GM19240 (cell line): ENCODE data around the gene MSL2.
"Not testable (repeated sequence)": the region's sequence is repeated elsewhere in the genome, so short reads cannot be mapped to it uniquely, and the experiment has no call there.

Experiments used
- DNase-seq: peaks from one replicate; pipeline ENCODE4 v3.0.0; 2011; ENCODE audit warnings: low spot score; ENCODE audit not compliant: insufficient read length

The MSL2 gene

DNA sequence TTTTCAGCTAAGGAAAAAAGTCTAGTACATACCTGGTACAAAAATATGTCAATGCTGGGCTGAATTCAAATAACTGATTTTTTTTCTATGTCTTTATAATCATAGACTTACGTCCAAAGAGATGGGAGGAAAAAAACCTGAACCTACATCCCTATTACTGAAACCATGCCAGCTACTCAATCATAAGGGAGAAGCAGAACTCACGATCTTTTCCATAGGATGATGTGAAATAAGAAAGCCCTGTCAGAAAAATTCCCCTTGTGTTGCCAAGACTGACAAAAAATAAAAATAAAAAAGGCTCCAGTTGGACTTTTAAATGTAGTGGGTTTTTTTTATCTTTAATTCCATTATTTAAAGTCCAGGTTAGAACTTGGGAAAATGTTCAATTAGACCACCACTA is 3.3 kb downstream of the MSL2 start:
- DNase-seq, result no peak

DNA sequence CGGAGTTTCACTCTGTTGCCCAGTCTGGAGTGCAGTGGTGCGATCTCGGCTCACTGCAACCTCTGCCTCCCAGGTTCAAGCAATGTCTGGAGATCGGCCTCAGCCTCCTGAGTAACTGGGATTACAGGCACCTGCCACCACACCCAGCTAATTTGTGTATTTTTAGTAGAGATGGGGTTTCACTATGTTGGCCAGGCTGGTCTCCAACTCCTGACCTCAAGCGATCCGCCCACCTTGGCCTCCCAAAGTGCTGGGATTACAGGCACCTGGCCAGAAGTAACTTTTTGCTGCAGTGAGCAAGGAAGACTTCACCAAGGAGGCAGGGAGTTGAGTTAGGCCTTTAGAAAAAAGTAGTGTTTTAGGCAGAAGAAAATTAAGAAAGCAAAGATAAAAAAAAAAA is 3.9 kb downstream of the MSL2 start:
- DNase-seq, result not testable (repeated sequence)

DNA sequence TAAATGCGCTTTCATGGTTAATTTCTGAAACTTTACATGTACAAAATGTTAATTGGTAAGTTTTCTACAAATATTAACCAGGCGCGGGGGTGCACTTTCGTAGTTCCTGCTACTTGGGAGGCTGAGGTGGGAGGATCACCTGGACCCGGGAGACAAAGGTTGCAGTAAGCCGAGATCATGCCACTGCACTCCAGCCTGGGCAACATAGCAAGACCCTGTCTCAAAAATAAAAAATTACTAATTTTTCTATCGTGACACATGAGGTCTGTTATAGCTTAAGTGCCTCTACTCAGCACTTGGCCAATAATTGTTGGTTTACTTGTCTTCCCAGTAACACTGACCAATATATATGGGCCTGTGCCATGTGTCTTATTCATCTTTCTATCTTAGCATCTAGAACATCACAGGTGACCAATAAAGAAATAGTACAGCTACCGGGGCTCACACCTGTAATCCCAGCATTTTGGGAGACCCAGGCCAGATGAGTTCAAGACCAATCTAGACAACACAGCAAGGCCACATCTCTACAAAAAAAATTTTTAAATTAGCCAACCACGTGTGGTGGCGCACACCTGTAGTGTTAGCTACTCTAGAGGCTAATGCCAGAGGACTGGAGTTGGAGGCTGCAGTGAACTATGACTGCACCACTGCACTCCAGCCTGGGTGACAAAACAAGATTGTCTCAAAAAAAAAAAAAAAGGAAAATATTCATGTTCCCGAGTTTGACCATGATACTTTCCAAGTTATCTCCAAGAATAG is 6.1 kb downstream of the MSL2 start:
- no peak for DNase-seq

DNA sequence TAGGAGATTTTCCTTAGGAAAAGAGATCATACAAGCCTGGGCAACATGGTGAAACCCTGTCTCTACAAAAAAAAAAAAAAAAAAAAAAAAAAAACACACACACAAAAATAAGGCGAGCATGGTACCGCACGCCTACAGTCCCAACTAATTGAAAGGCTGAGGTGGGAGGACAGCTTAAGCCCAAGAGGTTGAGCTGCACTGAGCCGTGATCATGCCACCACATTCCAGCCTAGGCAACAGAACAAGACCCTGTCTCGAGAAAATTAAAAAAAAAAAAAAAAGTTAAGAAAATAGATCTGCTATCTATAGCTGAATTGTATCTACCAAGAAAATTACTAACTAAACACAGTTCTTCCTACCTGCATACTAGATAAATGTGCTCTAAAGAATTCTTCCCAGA is 7.1 kb downstream of the MSL2 start:
- no peak for DNase-seq

DNA sequence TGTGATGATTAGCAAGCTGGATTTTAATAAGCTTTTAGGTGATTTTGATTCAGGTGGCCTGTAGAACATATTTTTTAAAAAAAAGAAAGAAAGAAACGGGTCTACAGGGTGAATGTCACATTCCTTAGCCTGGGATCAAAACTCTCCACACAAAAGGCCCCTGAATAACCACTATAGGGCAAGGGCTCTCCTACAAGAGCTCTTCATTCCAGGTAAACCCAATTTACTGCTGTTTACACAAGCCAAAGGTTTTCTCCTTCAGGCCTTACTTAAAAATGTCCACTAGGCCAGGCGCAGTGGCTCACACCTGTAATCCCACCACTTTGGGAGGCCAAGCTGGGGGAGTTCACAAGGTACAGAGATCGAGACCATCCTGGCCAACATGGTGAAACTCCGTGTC is 8.3 kb downstream of the MSL2 start:
- no peak for DNase-seq

DNA sequence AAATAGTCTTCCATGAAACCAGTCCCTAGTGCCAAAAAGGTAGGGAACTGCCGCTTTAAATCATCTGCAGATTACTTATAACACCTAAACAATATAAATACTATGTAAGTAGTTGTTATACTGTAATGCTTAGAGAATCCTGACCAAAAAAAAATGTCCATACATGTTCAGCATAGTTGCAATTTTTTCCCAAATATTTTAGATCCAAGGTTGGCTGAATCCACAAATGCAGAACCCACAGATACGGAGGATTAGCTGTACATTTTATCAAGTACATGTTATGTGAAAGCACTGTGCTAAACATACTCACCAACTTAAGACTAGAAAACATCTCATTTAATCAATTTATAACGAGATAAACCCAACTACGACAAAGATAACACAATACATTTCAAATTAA is 9.3 kb downstream of the MSL2 start:
- DNase-seq, result no peak

DNA sequence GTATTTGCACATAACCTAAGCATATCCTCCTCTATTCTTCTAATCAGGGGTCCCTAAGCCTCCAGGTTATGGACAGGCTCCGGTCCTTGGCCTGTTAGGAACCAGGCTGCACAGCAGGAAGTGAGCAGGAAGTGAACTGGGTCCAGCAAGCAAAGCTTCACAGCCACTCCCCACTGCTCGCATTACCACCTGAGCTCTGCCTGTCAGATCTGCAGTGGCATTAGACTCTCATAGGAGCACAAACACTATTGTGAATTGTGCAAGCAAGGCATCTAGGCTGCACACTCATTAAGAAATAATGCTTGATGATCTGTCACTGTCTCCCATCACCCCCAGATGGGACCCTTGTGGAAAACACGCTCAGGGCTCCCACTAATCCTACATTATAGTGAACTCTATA is 9.8 kb downstream of the MSL2 start:
- no peak for DNase-seq

DNA sequence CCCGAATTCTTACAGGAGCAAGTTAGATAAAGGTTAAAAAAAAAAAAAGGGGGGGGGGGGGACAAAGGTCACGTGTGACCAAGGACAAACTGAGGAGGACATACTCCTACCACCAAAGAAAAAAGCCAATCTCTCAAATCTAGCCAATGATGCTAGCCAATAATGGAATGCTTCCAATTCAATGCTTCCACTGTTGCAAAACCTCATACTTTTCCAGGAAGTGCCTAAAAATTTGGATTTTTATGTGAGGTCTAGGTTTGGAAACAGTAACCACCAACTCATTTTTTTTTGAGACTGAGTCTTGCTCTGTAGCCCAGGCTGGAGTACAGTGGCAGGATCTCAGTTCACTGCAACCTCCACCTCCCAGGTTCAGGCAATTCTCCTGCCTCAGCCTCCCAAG is 11.4 kb downstream of the MSL2 start:
- no peak for DNase-seq

DNA sequence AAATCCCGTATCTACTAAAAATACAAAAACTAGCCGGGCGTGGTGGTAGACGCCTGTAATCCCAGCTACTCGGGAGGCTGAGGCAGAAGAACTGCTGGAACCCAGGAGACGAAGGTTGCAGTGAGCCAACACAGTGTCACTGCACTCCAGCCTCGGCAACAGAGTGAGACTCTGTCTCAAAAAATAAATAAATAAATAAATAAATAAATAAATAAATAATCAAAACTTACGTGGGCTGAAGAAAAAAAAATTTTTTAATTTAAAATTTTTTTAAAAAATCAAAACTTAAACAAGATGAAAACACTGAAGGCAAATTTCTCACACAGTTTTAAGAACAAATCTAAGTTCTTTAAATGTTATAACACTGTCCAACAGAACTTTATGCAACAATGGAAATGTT is 14.4 kb downstream of the MSL2 start:
- no peak for DNase-seq

DNA sequence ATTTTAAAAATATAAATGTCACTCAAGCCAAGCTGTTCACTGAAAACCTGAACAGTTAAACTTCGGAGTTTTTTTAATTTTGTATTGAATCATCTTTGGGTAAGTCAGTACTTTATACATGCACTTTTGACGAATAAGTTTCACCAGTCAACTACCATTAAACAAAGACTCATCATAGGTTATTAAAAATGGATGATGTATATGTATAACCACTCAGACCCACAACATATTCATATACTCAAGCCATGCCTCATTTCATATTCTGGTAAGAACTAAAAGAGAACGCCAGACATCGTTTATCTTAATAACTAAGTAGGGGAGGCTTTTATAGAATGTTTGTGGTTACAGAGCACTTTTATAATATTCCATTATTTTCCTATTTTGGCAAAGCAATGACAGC is 18.3 kb downstream of the MSL2 start:
- no peak for DNase-seq

DNA sequence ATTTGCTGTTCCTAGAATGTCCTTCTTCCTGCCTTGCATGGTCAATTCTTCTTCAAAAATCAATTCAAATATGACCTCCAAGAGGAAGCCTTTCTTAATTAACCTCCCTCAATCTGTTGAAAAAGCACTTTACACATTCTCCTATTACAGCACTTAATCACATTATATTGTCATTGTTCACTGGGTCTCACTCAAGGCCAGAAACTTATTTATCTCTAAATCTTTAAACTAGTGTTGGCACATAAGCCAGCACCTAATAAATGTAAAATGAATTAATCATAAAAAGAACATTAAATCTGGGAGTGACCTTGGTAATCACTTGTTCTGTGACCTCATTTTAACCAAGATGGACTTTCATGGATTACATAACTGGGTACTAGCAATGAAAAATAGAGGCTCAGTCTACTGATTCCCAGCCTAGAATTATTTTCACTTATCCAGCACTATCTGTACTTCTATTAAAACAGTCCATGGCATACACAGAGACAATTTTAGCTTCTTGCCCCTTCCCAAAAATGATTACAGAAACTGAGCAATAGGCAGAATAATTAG is 22.1 kb downstream of the MSL2 start:
- no peak for DNase-seq

DNA sequence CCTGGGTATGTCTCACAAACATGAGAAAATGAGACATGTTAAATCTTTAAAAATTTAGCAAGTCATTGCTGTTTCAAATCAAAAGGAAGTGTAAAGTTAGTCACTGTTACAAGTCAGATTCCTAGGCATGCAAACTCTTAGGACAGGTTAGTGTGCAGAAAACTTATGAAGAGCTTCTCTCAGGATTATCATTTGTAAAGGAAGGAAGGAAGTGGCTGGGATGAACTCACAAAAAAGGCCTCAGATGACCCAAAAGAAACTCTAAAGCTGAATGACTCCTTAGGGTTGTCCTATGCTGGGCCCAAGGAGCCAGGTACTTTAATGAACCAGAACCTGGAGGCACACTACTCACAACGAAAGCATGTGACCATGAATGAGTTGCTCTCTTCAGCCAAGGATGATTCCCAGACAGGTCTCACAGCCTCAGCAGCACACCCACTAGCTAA is 25.0 kb downstream of the MSL2 start:
- DNase-seq, result no peak

DNA sequence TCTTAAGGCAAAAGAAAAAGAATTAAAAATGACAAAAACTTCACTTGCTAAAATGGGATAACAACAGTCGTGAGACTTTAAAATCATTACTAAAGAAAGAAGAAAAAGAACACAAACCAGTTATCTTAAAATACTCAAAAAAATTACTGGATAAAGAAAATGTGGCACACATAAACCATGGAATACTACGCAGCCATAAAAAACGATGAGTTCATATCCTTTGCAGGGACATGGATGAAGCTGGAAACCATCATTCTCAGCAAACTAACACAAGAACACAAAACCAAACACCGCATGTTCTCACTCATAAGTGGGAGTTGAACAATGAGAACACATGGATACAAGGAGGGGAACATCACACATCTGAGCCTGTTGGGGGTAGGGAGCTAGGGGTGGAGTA is 27.9 kb downstream of the MSL2 start:
- not testable (repeated sequence) for DNase-seq

DNA sequence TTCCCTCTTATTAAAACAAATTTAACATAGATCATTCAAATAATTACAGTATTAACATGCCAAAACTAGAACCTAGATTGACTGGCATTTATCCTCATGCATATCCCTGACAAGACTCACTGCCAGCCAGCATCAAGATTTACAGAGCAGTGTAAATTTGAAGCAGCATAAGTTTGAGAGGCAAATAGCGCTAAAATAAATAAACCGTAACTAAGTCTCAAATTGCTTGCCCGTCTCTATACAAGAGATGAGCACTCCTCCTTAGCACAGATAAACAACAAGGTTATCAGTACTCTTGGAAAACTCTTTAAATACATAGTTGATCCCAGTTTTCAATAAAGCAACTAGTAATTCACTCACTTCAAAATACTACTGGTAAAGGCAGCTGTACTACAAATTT is 29.6 kb downstream of the MSL2 start:
- DNase-seq, result no peak

DNA sequence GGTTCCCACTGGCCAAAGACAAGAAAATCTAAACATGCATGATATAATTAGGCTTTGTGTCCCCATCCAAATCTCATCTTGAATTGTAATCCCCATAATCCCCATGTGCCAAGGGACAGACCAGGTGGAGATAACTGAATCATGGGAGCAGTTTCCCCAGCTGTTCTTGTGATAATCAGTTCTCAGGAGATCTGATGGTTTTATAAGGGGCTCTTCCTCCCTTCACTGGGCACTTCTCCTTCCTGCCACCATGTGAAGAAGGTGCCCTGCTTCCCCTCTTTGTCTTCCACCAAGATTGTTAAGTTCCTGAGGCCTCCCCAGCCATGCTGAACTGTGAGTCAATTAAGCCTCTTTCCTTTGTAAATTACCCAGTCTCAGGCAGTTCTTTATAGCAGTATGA is 32.5 kb downstream of the MSL2 start:
- not testable (repeated sequence) for DNase-seq

DNA sequence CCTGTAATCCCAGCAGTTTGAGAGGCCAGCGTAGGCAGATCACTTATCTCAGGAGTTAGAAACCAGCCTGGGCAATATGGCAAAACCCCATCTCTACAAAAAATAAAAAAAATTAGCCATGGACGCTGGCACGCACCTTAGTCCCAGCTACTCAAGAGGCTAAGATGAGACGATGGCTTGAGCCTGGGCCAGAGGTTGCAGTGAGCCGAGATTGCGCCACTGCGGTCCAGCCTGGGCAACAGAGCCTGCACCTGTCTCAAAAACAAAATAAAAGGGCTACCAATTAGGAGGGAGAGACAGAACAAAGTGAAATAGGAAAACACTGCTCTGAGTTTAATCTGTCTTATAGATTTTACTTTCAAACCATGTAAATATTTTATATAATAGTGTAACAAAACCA is 33.8 kb downstream of the MSL2 start:
- DNase-seq, result no peak

DNA sequence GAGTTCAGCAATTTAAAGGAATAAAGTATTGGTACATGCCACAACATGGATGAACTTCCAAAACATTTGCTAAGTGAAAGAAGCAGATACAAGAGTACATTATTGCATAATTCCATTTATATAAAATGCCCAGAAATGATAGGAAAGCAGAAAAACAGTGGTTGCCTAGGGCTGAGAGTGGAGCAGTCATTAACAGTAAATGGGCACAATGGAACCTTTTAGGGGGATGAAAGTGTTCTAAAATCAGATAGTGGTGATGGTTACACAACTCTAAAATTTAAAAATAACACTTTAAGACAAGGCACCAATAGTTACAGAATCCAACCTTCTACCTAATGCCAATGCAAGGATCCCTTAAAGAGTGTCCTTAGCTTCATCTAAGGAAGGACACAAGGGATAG is 34.6 kb downstream of the MSL2 start:
- no peak for DNase-seq

DNA sequence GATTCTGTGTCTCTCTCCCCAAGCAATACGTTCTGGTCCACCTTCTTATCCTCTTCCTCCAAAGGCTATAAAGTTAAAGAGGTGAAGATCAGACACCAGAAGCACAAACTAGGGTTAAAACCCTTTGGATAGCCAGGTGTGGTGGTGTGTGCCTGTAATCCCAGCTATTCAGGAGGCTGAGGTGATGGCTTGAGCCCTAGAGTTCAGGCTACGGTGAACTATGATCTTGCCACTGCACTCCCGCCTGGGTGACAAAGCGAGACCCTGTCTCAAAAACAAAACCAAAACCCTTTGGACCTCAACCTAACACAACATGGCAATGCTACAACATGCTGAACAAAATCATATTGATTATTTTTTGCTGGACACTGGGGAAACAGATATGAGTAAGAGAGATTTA is 43.2 kb downstream of the MSL2 start:
- DNase-seq, result no peak

DNA sequence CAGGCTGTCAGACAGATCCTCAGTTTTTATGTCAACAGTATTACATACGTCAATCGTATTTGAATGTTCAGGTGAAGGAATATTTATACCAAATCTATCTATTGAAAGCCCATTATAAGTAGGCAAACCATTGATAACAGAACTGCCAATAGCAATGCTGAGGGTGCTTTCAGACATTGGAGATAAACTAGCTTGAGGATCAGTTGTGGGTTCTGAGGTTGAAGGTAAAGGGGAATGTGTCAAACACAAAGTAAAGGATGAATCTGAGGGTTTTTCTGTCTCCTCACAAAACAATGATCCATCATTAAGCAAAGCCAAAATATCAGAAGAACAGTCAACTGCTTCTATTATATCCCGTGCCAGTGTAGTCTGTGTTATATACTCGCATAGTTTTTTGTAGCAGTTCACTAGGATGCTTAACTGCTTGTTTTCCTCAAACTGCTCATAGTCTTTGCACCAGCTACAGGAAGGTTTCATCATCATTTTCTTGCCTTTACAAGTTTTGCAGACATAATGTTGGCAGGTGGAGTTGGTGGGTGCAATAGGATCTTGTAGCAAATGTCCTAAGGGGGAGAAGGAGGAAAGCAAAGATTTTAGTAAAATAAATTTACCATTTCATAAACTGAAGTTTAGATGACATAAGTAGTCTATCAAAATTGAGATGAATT is 43.8 kb downstream of the MSL2 start:
- DNase-seq, result no peak

DNA sequence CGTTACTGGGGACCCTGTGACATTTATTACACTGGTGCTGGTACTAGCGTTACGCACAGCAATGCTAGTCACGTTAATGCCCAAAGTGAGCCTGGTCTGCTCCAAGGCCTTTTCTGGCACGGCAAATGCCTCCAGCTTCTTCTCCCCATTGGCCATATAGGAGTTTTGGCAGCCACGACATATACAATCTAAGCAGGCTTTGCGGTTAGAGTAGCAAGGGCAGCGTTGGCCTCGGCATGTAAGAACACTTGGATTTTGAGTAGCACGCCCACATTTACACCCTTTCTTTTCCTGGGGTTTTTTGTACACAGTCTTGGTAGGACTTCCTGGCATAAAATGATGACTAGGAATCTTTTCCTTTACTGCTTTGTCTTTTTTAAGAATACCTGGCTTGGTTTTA is 44.9 kb downstream of the MSL2 start:
- DNase-seq, result no peak

DNA sequence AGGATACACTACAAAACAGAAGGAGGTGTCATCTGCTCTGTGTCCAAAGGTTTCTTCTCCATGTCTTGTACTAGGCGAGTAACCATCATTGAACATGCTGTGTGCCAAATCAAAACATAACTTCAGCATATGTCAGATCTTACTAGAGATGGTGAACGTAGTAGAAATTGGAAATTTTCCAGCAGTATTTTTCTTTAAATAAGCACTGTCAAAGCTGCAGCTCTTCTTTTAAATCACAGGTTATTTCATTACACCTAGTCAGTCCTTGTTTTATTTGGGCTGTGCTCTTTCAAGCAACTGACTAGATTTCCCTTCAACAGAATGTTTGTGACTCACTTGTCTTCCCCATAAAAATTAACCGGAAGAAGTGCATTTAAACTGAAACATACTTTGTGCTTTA is 46.5 kb downstream of the MSL2 start:
- DNase-seq, result no peak

DNA sequence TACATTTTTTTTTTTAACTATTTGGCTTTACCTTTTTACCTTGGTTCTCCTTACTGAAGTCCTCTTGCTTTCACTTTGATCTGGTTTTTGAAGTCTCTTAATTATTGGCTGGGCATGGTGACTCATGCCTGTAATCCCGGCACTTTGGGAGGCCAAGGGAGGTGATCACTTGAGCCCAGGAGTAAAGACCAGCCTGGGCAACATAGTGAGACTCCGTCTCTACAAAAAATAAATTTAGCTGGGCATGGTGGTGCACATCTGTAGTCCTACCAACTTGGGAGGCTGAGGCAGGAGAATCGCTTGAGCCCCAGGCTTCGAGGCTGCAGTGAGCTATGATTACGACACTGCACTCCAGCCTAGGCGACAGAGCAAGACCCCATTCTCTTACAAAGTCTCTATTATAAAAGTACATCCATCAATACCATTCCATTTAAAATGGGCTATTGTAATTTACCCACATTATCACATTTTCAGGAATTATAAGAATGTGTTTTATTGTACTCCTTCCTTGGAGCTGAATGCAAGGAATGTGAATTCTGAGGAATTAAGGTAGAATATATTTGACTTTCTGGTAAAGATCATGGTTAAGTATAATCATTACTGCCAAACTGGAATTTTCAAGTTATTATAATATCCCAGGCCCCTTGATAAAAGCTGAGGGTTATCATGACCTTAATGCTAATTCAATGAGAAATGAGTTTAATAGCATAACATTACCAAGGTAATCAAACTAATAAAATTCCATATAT is 49.0 kb downstream of the MSL2 start:
- no peak for DNase-seq
